GM10248 (cell line): Measurements from ENCODE around the gene ILF3.

Experiments
- CTCF ChIA-PET: fragments of 300-600 bp; sonication (Branson Sonifier 250); formaldehyde crosslinking; extraction: SDS; loops from one replicate; lab custom pipeline; 2021; ENCODE audit warnings: antibody characterized with exemption; lab: Yijun Ruan, JAX
- POLR2A ChIA-PET: fragments of 350-650 bp; sonication (Branson Sonifier 250); formaldehyde crosslinking; extraction: SDS; loops from one replicate; lab custom pipeline; 2020; ENCODE audit warnings: antibody characterized with exemption; lab: Yijun Ruan, JAX
- DNase-seq: peaks from one replicate; pipeline ENCODE4 v3.0.0; 2012; ENCODE audit errors: extremely low spot score
- CTCF ChIP-seq: IDR thresholded peaks from 2 replicates; pipeline ENCODE4 v1.5.1; 2012; ENCODE audit warnings: mild to moderate bottlenecking, low read depth; ENCODE audit errors: extremely low read depth, missing control alignments, control extremely low read depth

The ILF3 gene

GRCh38 chr19:10678813-10679212 is 24.7 kb downstream of the ILF3 start:
- ChIA-PET CTCF (interaction anchor here (0.7 to 3.5 kb wide), 3 partner anchors 22 to 276 kb away, joined by 3 to 14 read pairs (median 5); partner anchors contain the start of genes CDC37 and QTRT1), POLR2A (no interaction called here)
- TF ChIP-seq CTCF, result no peak
- DNase-seq, result no peak

GRCh38 chr19:10679743-10680142 is 25.6 kb downstream of the ILF3 start:
- ChIA-PET POLR2A (no interaction called here), CTCF (interaction anchor here (1.2 to 3.5 kb wide), 2 partner anchors 21 to 35 kb away, joined by 5 to 14 read pairs; partner anchors contain the start of gene QTRT1)
- no peak for TF ChIP-seq CTCF
- DNase-seq, result no peak

GRCh38 chr19:10680545-10681135 is 26.5 kb downstream of the ILF3 start:
- POLR2A ChIA-PET, result no interaction called here
- no peak for DNase-seq
- CTCF ChIA-PET, result interaction anchor here (1.0 to 3.5 kb wide), 5 partner anchors 12 to 109 kb away, joined by 3 to 14 read pairs (median 5); partner anchors contain the start of gene QTRT1
- no peak for TF ChIP-seq CTCF

- TF ChIP-seq CTCF, result no peak
- ChIA-PET CTCF (interaction anchor here (1.0 to 1.6 kb wide), 6 partner anchors 11 to 110 kb away, joined by 3 to 6 read pairs (median 4); partner anchors contain the start of gene QTRT1), POLR2A (no interaction called here)
- DNase-seq, result no peak
These were observed 27.5 kb downstream of the ILF3 start for GRCh38 chr19:10681658-10682057.

- DNase-seq, result no peak
- ChIA-PET POLR2A (no interaction called here), CTCF (interaction anchor here (0.8 to 1.6 kb wide), 6 partner anchors 10 to 101 kb away, joined by 3 to 5 read pairs (median 3); partner anchors contain the start of gene QTRT1)
- no peak for TF ChIP-seq CTCF
These were observed 28.4 kb downstream of the ILF3 start for GRCh38 chr19:10682397-10683063.

- ChIA-PET POLR2A (no interaction called here), CTCF (interaction anchor here (0.8 to 1.0 kb wide), 3 partner anchors 13 to 102 kb away, joined by 3 read pairs; no protein-coding TSS in a partner anchor)
- TF ChIP-seq CTCF, result no peak
- no peak for DNase-seq
These were observed 28.9 kb downstream of the ILF3 start for GRCh38 chr19:10683064-10683426.
